ENCODE data around the gene HDGFL3. TPM values are rescaled to one million over a fixed set of nuclear protein-coding genes. Genes with fewer than 3 reads are reported as not detected.
A peak's percentile ranks its signal among the peaks of the same experiment; 100 is the strongest.
"Not testable (repeated sequence)": the region's sequence is repeated elsewhere in the genome, so short reads cannot be mapped to it uniquely, and the experiment has no call there.

Gene HDGFL3
- total RNA-seq, 2 donors from 2014 or later: 57.9 to 70.0 TPM

DNA sequence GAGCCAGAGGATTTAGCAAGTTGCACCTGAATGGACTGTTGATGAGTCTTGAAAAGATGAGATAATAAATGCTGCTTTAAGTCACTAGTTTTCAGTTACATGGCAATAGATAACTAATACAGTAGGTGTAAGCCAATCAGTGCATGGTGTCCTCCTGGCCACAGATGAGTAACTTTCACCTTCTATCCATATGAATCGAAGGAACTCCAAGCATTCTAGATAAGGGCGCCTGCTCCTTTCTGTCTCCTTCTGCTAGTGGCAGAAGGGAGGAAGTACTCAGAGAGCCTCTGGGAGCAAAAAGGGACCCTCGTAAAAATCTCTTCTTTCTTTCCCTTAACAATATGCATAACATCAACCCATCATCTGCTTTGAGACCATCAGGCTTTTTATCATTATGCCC is 62.9 kb downstream of the HDGFL3 start:
- DNase-seq (ENCODE audit: low spot score): no peak
- intact Hi-C loops (cut with DNase I): no loop called here

DNA sequence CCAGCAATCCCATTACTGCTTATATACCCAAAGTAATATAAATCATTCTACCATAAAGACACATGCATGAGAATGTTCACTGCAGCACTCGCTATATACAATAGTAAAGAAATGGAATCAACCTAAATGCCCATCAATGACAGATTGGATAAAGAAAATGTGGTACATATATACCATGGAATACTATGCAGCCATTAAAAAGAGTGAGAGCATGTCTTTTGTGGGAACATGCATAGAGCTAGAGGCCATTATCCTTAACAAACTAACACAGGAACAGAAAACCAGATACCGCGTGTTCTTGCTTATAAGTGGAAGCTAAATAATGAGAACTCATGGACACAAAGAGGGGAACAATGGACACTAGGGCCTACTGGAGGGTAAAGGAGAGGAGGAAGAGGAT is 65.5 kb downstream of the HDGFL3 start:
- intact Hi-C loops (cut with DNase I); DNase-seq (ENCODE audit: low spot score): not testable (repeated sequence)

DNA sequence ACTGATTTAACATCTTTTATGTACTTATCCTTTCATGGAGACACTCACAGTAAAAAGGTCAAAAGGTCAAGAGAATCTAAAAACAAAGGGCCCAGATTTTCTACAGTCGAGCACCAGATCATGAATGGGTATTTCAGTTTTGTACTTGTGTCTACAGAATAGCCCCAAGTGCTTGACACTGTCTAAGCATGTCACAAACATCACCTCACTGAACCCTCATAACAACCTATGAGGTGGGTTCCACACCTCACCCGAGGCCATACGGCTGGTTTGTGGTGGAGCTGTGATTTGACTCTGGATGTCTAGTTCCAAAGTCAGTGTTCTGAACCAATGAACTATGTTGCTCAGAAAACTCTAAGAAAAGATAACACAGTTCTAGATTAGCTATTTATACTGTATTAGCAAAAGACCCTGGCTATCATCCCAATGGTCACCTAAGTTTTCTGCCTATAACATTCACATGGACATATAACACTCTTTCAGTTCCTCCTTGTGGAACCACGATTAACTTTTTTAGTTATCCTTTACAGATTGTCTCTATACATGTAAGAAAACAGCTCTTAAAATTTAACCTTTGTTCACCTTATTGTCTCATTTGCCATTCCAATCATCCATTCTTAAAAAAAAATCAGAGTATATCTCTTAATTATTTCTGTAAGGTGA is 74.6 kb downstream of the HDGFL3 start:
- intact Hi-C loops (cut with DNase I): no loop called here

DNA sequence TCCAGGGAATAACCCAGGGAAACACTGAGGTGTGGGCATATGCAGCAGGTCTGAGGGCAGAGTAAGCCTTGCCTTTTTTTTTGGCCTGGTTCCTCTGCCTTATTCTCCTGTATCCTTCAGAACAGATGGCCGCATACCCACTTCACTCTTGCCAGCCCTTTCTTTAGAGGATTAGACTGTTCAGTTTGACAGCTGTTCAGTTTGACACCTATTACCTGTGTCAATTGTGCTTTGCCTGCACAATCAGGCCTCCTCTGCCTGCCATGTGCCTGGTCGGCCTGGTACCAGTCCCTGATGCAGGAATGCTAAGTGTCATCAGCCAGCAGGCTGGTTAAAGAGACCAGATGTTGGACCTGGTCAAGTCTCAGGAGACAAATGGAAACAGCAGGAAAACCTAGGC is 77.8 kb downstream of the HDGFL3 start:
- no peak for DNase-seq (ENCODE audit: low spot score)
- intact Hi-C loops (cut with DNase I): no loop called here

More for the DNA sequence above, 74.6 kb downstream of the HDGFL3 start:
- DNase-seq (ENCODE audit: low spot score): no peak

DNA sequence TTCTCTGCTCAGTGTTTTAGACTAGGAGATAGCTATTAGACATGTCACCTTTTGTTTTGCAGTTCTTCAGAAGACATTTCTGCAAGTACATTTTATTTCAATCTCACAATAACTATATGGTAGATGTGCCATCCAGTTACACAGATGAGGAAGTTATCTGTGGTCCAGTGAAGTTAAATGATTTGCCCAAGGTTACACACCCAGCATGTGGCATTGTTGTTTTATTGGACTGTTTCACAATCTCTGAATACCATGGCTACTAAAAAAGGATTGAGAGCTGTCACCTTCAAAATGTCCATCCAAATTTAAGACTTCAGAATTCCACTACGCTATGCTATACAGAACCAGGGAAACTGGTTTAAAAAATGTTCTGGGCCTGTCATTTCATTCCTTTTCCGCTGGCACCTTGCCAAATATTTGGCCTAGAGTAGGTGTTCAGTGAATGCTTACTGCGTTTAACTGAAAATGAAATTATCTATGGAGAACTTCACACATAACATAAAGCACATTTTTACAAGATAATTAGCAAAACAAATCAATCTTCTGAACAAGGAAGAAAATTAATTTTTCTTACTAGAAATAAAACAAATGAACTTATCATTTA is 80.0 kb downstream of the HDGFL3 start:
- intact Hi-C loops (cut with DNase I): no loop called here
- DNase-seq (ENCODE audit: low spot score): no peak

DNA sequence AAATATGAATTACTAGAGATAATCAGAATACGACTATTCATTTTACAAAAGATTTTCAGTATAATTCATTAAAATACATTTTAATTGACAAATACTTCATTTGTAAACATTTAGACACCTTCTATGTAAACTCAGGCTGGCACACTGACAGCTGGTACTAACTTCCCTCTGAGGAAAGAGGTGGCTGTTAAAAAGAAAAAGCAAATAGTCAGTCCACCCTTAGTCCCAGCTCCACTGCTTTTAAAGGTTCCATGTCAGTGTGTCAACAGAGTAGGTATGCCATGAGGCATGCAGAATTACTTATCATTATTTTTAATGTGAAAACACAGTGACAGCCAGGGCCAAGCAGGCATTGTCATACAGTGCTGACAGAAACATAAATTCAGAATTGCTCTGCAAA is 84.1 kb downstream of the HDGFL3 start:
- no peak for DNase-seq (ENCODE audit: low spot score)
- intact Hi-C loops (cut with DNase I): no loop called here

DNA sequence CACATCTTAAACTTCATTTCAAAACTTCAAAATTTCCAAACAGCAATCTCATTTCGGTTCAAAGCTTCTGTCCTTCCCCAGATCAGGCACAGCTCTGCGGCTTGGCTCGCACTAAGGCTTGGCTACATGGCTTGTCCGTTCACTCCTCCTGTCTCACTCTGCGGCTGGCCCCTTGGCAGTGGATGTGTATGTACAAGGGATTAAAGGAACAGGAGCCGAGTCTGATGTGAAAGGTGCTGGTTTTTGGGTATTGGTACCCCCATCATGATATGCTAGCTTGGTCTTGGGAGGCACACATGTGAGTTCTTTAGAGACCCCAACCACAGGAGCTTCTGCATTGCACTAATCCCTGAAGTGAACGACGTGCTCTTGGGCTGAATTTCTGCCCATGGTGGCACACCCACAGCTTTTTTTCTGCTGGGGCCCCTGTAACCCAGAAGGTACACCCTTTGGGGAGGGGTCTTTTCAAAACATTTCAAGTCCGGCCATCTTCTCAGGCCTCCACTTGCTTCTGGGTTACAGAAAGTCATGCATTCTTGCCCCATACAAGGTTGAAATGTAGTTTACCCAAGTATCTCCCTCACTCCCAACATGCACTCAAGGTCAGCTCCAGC is 87.5 kb downstream of the HDGFL3 start:
- intact Hi-C loops (cut with DNase I): no loop called here
- DNase-seq (ENCODE audit: low spot score): peak; percentile 65

DNA sequence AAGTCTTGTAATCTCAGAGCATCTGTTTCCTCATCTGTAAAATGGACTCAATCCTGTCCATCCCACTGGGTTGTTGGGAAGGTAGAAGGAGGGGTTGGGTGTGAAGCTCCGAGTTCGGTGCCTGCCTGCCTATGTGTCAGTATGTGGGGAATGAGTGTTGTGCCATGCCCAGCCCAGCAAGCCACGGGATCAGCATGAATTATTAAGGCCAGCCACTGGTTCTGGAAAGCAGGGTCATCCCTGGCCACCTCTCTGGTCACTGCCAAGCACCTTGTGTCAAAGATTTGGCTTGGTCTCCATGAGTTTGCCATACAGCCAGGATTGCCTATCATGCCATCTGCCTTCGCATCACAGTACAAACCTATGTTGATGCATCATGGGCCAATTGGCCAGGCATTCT is 88.7 kb downstream of the HDGFL3 start:
- intact Hi-C loops (cut with DNase I): no loop called here
- DNase-seq (ENCODE audit: low spot score): peak; percentile 59

DNA sequence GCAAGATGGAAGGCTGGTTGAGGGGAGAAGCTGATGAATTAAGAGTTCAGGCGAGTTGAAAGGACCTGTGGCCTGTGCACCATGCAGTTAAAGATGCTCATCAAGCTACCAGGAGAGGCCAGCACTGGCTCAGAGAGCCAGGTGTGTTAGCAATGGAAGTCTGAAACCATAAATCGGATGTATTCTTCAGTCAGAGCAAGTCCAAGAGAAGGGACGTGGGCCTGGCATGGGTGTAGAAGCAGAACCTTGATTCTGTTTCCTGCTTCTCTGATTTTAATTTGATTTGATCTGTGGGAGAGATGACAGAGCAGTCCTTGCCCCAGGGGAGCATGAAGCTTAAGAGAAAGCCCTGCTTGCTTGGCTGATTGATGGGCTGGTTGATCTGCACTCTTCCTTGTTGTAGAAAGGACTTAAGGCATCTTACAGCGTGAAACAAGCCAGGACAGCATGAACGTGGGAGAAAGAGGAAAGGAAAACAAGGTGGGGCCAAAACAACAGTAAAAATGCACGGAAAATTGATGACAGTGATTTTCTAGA is 89.3 kb downstream of the HDGFL3 start:
- DNase-seq (ENCODE audit: low spot score): no peak
- intact Hi-C loops (cut with DNase I): no loop called here

DNA sequence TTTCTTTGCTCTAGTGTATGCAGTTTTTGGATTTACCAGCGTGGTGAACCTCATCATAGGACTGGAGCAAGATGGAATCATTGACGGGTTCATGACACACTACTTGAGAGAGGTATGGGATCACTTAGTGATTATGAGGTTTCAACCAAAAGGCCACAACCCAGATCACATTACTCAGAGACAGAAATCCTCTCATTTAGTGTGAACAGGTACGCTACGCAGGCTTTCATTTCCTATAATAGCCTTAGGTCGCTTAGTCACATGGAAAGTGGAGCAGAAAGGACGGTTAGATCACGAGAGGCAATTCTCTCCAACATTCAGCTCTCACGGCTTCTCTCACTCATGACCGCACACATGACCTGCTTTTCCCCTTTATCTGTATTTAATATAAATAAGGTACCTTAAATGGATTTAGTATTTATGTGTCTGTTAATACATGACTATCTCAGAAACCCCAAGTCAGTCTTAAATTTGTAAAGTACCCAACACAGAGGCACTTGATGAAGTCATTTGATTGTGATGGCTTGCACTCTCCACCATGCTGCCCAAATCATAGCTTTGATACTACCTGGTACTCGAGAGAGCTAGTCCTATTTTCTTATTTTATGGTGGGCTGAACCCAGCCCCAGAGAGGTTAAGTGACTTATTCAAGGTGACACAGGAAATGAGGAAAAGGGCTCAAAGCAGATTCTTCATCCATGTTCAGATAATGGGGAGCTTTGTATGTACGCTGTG is 91.6 kb downstream of the HDGFL3 start:
- intact Hi-C loops (cut with DNase I): no loop called here
- DNase-seq (ENCODE audit: low spot score): no peak

DNA sequence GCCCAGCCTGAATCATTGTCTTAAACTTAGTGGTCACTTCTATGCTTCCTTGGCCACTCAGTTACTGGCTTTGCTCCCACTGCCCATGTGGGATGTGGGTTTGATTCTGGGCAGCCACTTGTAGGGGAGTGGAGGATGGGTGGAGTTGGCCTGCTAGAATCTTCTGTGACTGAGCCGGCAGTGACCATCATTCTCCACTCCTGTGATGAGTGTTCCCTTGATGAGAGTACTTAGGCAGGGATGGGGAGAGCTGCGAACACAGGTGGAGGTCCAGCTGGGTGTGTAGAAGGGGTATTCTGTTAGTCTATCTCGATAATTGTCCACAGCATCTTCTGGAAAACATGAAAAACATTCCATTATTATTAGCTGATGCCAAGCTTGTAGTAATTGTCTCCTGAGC is 92.2 kb downstream of the HDGFL3 start:
- intact Hi-C loops (cut with DNase I): no loop called here
- no peak for DNase-seq (ENCODE audit: low spot score)

DNA sequence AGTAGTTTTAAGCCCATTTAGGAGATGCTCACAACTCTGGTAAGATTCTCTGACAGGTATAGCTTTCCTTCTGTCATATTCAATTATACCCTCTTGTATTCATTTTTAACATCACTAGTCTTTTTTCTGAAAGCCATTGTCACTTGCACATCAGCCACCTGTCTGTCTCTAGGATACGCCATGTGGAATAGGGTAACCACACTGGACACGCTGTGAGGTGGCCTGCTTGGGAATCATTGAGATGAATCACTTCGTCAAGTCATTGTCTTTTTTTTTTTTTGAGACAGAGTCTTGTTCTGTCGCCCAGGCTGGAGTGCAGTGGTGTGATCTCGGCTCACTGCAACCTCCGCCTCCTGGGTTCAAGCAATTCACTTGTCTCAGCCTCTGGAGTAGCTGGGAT is 92.8 kb downstream of the HDGFL3 start:
- DNase-seq (ENCODE audit: low spot score): no peak
- intact Hi-C loops (cut with DNase I): no loop called here

DNA sequence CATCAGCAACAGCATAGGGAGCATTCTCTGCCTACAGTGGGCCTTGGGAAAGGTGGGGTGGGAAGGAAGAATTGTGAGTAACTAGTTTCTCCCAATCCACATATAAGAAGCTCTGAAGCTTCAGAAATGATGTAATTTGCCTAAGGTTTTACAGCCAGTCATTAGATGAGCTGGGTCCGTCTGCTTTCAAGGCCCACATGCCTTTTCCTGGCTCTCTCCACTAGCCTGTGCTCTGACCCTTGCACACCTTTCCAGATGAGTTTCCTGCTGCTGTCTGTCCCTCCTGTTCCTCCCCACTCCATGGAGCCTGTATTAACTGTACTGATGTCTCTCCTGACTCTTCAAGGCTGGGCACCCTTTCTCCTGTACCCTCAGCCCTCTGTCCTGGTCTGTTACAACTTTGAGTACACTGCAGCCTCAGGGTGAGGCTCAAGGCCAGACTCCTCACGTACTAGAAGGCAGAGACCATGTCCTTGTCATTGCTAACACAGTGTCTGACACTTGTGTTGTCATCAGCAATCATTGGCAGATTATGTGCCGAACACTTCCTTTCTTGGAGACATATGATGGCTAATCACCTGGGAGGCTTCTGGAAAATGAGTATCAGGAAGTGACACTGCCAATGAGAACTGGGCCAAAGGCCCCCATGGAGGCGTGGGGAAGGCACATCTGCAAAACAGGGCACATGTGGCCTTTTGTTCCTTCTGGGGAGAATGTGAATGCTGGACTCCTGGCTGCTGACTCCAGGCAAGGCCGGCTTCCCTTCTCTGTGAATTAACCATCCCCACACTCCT is 93.5 kb downstream of the HDGFL3 start:
- intact Hi-C loops (cut with DNase I): no loop called here
- no peak for DNase-seq (ENCODE audit: low spot score)

DNA sequence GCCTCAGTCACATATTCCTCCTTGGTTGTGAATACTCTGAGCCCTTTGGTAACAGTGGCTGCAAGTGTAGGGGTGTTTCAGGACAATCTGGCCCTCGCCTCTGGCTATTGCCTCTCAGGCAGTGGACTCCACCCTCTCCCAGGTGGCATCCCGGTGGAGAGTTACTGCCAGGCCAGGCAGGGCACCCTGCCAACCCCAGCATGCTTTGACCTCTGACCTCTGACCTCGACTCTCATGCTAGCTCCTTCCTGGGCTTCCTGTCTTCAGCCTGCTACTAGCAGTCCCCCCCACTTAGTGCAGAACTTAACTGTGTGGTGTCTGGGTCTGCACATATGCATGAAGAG is 94.7 kb downstream of the HDGFL3 start:
- DNase-seq (ENCODE audit: low spot score): no peak
- intact Hi-C loops (cut with DNase I): no loop called here

DNA sequence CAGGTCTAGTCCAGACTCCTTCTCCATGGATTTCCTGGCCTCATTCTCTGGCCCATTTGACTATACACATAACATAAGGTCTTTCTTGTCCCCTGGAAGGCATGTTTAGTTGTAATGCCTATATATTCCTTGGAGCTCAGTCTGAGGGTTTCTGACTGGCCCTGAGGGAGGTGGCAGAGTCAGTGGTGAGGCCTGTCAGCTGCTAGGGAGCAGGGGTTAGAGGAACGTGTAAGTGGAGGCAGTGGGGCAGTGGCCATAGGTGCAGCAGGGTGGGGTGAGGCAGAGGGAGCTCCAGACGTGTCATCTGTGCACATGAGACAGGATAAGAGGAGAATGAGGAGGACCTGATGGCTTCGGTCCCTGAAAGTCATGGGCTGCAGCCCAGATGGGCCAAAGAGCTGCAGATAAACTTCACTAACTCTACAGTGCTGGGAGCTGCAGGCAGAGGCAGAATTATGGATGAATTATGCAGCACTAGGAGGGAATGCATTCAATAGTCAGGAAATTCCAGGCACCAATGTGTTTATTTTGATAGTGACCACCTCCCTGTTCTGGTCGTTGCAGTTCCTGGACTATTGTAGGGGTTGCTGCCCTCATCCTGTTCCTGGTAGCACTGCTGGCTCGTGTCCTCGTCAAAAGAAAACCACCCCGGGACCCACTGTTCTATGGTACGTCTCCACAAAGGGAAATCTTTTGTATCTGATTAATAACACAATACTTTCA is 95.2 kb downstream of the HDGFL3 start:
- intact Hi-C loops (cut with DNase I): no loop called here
- DNase-seq (ENCODE audit: low spot score): no peak

DNA sequence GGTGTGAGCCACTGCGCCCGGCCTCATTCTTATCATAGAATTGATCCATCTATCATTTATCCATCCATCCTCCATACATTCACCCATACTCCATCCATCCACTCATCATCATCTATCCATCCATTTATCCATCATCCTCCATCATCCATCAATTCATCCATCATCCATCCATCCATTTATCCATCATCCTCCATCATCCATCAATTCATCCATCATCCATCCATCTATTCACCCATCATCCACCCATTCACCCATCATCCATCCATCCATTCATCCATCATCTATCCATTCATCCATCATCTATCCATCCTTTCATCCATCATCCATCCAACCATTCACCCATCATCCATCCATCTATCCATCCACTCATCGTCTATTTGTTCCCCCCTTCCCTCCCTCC is 96.5 kb downstream of the HDGFL3 start:
- intact Hi-C loops (cut with DNase I): no loop called here
- no peak for DNase-seq (ENCODE audit: low spot score)

DNA sequence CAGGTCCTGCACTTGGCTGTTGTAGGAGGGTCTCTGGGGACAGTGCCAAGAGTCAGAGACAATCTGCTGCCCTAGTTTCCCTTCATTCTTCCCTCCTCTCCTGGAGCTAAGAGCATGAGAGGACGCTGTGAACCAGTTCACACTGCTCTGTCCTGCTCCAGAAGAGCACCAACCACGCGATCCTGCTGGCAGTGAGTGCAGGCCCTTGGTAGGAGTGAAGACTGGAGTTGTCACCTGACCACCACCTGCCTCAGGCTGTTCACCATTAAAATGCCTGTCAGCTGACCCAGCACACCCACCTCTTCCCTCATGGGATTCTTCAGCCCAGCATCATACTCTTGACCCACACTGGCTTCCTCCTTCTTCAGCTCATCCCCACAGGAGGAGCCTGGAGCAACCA is 97.2 kb downstream of the HDGFL3 start:
- no peak for DNase-seq (ENCODE audit: low spot score)
- intact Hi-C loops (cut with DNase I): no loop called here

DNA sequence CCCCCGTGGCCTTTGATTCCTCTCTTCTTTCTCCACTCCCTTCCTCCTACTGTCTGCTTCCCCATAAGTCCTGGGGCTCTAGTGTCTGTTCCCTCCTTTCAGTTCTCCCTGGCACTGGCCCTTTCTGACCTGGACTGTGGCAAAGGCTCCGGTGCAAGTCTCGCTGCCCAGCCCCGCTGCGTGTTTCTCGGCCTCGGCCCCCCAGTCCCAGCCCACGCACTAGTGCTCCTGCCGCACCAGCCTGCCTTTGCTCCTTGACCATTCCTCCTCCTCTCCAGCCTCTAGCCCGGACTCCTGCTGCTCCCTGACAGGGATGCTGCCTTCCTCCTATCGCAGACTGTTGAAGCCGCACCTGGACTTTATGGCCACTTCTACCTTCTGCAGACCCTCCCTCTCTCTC is 98.1 kb downstream of the HDGFL3 start:
- no peak for DNase-seq (ENCODE audit: low spot score)
- intact Hi-C loops (cut with DNase I): no loop called here
